Nephron (organoid): ENCODE results near the gene SLC25A25.

Source experiments
- H3K27ac Mint-ChIP-seq, 3 experiments: 2 replicates each; pipeline ENCODE4 v1.8.0; 2020; ENCODE audit warnings: mixed read lengths in 3 of 3, mild to moderate bottlenecking in 2 of 3, moderate library complexity in 1 of 3
- H3K27me3 Mint-ChIP-seq: 2 replicates; pipeline ENCODE4 v1.8.0; 2021; ENCODE audit warnings: low read depth, mild to moderate bottlenecking, moderate library complexity, mixed read lengths
- H3K36me3 Mint-ChIP-seq: 2 replicates; pipeline ENCODE4 v1.8.0; 2020; ENCODE audit warnings: low read depth, mixed read lengths
- H3K4me1 Mint-ChIP-seq: 2 replicates; pipeline ENCODE4 v1.8.0; 2020; ENCODE audit warnings: mixed read lengths
- H3K4me3 Mint-ChIP-seq, 3 experiments: 2 replicates each; pipeline ENCODE4 v1.8.0; 2020; ENCODE audit warnings: mild to moderate bottlenecking in 3 of 3, mixed read lengths in 3 of 3, moderate library complexity in 2 of 3
- H3K9me3 Mint-ChIP-seq: 2 replicates; pipeline ENCODE4 v1.8.0; 2020; ENCODE audit warnings: mixed read lengths
- TF ChIP-seq, protein P1 (sequence below), 3 experiments: fragments of 200-600 bp; sonication (generic); IDR thresholded peaks; one replicate each; pipeline ENCODE4 v1.5.0; 2021; ENCODE audit warnings: antibody characterized with exemption in 3 of 3; ENCODE audit not compliant: unreplicated experiment in 3 of 3

SLC25A25 gene

DNA sequence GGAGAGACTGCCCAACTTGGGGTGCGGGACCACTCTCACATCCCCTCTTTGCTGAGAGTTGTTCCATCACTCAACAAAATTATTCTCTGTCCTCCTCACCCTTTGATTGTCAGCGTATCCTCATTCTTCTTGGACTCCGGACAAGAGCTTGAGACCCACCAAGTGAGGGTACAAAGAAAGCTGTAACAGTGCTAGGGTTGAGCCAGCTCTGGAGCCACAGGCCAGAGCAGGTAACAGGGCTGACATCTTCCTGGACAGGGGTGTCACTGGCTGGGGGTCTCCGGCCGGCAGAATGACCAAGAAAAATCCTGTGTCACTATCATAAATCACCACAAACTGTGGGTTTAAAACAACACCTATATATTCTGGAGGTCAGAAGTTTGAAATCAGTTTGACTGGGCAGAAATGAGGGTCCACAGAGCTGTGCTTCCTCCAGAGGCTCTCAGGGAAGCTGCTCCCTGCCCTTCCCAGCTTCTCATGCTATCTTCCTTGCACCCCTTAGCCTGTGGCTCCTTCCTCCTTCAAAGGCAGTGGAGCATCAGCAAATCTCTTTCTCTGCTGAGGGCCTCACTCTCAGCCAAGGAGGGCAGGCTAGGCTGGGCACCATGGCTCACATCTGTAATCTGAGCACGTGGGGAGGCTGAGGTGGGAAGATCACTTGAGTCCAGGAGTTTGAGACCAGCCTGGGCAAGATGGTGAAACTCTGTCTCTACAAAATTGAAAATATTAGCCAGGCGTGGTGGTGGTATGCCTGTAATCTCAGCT lies 87.9 kb downstream of the SLC25A25 start:
- TF ChIP-seq, protein P1, sequence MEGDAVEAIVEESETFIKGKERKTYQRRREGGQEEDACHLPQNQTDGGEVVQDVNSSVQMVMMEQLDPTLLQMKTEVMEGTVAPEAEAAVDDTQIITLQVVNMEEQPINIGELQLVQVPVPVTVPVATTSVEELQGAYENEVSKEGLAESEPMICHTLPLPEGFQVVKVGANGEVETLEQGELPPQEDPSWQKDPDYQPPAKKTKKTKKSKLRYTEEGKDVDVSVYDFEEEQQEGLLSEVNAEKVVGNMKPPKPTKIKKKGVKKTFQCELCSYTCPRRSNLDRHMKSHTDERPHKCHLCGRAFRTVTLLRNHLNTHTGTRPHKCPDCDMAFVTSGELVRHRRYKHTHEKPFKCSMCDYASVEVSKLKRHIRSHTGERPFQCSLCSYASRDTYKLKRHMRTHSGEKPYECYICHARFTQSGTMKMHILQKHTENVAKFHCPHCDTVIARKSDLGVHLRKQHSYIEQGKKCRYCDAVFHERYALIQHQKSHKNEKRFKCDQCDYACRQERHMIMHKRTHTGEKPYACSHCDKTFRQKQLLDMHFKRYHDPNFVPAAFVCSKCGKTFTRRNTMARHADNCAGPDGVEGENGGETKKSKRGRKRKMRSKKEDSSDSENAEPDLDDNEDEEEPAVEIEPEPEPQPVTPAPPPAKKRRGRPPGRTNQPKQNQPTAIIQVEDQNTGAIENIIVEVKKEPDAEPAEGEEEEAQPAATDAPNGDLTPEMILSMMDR (IDR thresholded peaks at IDR 0.05; ENCODE audit: unreplicated experiment in 3 of 3): no peak
- H3K4me3 Mint-ChIP-seq: no peak overlapping the region
- no peaks in the 10 kb centered on the region for H3K27me3 Mint-ChIP-seq
- no peak overlapping the region for H3K27ac Mint-ChIP-seq
- no peaks in the 10 kb centered on the region for H3K9me3 Mint-ChIP-seq
- H3K36me3 Mint-ChIP-seq: no peaks in the 10 kb centered on the region
- H3K4me1 Mint-ChIP-seq: peaks cover under 1% of the 10 kb centered on the region
